Lower lobe of right lung (tissue), 2 donors: ENCODE results near the gene HOXD9. TPM values are rescaled to one million over a fixed set of nuclear protein-coding genes. Genes with fewer than 3 reads are reported as not detected.
A peak's percentile ranks its signal among the peaks of the same experiment; 100 is the strongest.

Experiments used
- ATAC-seq, 2 donors: fragments of 200-7000 bp; cut with Tn5 transposase; one replicate each; pipeline ENCODE4 v1.9.1; 2020 to 2022; ENCODE audit warnings: mild to moderate bottlenecking in 2 of 2, moderate library complexity in 2 of 2
- DNase-seq: peaks from one replicate; pipeline ENCODE4 v3.0.0-alpha.2; 2020
- H3K27ac ChIP-seq: fragments of 200-600 bp; one replicate; pipeline ENCODE4 v1.8.0; 2022
- H3K27me3 ChIP-seq: fragments of 200-600 bp; one replicate; pipeline ENCODE4 v1.8.0; 2022; ENCODE audit warnings: low read depth
- H3K36me3 ChIP-seq: fragments of 200-600 bp; one replicate; pipeline ENCODE4 v1.8.0; 2022; ENCODE audit warnings: mild to moderate bottlenecking
- H3K4me1 ChIP-seq: fragments of 200-600 bp; one replicate; pipeline ENCODE4 v1.8.0; 2022
- H3K4me3 ChIP-seq: fragments of 200-600 bp; one replicate; pipeline ENCODE4 v1.8.0; 2022; ENCODE audit warnings: mild to moderate bottlenecking
- H3K9me3 ChIP-seq: fragments of 200-600 bp; one replicate; pipeline ENCODE4 v1.8.0; 2022
- intact Hi-C: fragments of 100-400 bp; cut with DNase I; formaldehyde crosslinking; loops from one replicate; pipeline ENCODE4 v1.11.0; 2022
- total RNA-seq: library from RNA; stranded (reverse); fragmentation: NEBNext Ultra II Directional; extraction: Animal tissue kit (Norgen Biotek cat#: 25700); gene quantifications from one replicate; pipeline ENCODE4 v1.2.1, GENCODE V29; 2021
- TF ChIP-seq, protein P1 (sequence below): fragments of 200-600 bp; IDR thresholded peaks from one replicate; pipeline ENCODE4 v1.8.0; 2022; ENCODE audit warnings: antibody characterized with exemption, mild to moderate bottlenecking
- donor health status: DM: no; HTN: yes; CAD: no; lungs with severe emphysema.

The HOXD9 gene
- total RNA-seq, 1 donor from 2014 or later: 0.86 TPM

DNA sequence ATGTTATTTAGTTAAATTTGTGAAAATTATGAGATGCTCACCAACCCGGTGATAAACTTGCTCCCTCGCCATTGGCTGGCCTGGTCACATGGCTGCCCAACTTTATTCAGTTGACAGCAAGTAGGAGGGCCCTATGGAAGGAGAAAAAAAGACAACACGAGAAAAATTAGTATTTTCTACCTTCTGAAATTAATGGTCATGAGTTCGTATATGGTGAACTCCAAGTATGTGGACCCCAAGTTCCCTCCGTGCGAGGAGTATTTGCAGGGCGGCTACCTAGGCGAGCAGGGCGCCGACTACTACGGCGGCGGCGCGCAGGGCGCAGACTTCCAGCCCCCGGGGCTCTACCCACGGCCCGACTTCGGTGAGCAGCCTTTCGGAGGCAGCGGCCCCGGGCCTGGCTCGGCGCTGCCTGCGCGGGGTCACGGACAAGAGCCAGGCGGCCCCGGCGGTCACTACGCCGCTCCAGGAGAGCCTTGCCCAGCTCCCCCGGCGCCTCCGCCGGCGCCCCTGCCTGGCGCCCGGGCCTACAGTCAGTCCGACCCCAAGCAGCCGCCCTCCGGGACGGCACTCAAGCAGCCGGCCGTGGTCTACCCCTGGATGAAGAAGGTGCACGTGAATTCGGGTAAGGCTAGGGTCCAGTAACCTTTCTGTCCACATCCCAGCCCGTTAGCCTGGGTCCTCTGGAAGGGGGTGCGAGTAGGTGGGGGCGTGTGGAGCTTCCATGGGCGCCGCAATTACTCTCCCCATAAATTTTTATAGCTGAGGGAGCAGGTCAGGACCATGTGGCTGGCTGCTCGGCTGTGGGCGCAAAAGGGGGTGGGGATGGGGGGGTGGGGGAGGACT, 29.1 kb downstream of the HOXD9 start, which contains the start of gene HOXD4:
HOXD4 (plus strand) TSS at position 109 of the 846 bp plus-strand sequence; CDS start at position 193, 84 bp downstream.
- peaks cover 100% of the 10 kb centered on the region for H3K27me3 ChIP-seq
- H3K4me3 ChIP-seq: no peak within 1 kb of the TSS
- no peak within 1 kb of the TSS for H3K27ac ChIP-seq
- ATAC-seq (peak in 1 of 2 donors; percentile 7), DNase-seq (no peak)
- no peaks in the 10 kb centered on the region for H3K36me3 ChIP-seq
- peaks cover 10% of the 10 kb centered on the region for H3K4me1 ChIP-seq
- TF ChIP-seq, protein P1, sequence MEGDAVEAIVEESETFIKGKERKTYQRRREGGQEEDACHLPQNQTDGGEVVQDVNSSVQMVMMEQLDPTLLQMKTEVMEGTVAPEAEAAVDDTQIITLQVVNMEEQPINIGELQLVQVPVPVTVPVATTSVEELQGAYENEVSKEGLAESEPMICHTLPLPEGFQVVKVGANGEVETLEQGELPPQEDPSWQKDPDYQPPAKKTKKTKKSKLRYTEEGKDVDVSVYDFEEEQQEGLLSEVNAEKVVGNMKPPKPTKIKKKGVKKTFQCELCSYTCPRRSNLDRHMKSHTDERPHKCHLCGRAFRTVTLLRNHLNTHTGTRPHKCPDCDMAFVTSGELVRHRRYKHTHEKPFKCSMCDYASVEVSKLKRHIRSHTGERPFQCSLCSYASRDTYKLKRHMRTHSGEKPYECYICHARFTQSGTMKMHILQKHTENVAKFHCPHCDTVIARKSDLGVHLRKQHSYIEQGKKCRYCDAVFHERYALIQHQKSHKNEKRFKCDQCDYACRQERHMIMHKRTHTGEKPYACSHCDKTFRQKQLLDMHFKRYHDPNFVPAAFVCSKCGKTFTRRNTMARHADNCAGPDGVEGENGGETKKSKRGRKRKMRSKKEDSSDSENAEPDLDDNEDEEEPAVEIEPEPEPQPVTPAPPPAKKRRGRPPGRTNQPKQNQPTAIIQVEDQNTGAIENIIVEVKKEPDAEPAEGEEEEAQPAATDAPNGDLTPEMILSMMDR: no peak
- H3K9me3 ChIP-seq: no peaks in the 10 kb centered on the region
- intact Hi-C loops: no loop called here

DNA sequence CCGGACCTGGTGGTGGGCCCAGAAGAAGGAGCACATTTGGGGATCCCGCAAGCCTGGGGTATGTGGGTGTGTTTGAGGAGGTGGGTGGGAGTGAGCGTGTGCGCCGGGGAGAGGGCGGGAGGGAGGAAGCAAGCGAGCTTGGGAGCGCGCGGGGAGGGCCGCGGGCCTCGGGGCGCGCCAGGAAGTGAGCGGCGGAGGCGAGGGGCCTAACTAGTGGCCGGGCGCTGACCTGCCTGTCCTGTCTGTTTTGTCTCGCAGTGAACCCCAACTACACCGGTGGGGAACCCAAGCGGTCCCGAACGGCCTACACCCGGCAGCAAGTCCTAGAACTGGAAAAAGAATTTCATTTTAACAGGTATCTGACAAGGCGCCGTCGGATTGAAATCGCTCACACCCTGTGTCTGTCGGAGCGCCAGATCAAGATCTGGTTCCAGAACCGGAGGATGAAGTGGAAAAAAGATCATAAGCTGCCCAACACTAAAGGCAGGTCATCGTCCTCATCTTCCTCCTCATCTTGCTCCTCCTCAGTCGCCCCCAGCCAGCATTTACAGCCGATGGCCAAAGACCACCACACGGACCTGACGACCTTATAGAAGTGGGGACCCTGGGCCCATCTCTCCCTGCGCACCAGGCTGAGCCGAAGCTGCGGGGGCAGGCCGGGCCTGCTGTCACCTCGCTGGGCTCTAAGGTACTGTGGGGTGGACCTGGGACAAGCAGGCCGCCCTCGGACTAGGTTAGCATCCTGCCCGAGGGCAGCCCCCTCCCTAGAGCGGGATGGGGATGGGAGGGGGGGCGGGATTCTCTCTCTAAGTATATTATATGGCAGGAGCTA, 30.0 kb downstream of the HOXD9 start:
- DNase-seq: no peak
- H3K4me3 ChIP-seq: no peak overlapping the region

DNA sequence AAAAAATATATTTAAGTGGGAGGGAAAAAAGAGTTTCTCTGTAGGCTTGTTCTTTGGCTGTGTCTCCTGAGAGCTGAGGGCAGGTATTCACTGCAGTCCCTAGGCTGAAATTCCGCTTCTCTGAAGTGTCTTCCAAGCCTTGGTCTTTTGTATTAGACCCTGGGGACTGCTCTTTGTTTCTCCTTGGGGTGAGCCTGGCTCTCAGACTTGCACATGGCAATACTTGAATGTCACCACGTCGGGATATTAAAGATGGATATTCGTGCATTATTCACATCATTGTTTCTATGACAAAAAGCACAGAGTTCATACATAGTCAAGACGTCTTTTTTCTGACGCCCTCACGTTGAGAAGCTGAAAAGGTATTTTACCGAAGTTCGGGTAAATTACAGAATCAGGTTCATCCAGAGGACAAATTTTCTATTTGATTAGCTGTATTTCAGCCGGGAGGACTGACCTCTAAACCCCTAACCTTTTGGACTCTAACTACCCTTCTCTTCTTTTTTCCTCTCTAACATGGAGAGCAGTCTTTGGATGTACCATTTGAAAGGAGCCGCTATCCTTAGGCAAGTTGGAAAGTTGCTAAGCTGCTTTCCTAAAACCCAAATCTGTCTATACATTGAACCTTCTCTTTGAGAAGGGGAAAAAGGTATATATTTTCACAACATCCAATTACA, 32.2 kb downstream of the HOXD9 start:
- Histone ChIP-seq H3K4me3 (no peak overlapping the region), H3K36me3 (no peaks in the 10 kb centered on the region), H3K27me3 (peaks cover 100% of the 10 kb centered on the region), H3K4me1 (peaks cover 25% of the 10 kb centered on the region), H3K9me3 (no peaks in the 10 kb centered on the region), H3K27ac (no peak overlapping the region)
- intact Hi-C loops: no loop called here
- no peak for ATAC-seq
- no peak for DNase-seq
- TF ChIP-seq, protein P1: no peak

More for the DNA sequence above, 30.0 kb downstream of the HOXD9 start:
- intact Hi-C loops: no loop called here
- no peak overlapping the region for H3K27ac ChIP-seq
- TF ChIP-seq, protein P1: no peak
- no peaks in the 10 kb centered on the region for H3K36me3 ChIP-seq
- no peak for ATAC-seq
- peaks cover 14% of the 10 kb centered on the region for H3K4me1 ChIP-seq
- peaks cover 100% of the 10 kb centered on the region for H3K27me3 ChIP-seq
- H3K9me3 ChIP-seq: no peaks in the 10 kb centered on the region

DNA sequence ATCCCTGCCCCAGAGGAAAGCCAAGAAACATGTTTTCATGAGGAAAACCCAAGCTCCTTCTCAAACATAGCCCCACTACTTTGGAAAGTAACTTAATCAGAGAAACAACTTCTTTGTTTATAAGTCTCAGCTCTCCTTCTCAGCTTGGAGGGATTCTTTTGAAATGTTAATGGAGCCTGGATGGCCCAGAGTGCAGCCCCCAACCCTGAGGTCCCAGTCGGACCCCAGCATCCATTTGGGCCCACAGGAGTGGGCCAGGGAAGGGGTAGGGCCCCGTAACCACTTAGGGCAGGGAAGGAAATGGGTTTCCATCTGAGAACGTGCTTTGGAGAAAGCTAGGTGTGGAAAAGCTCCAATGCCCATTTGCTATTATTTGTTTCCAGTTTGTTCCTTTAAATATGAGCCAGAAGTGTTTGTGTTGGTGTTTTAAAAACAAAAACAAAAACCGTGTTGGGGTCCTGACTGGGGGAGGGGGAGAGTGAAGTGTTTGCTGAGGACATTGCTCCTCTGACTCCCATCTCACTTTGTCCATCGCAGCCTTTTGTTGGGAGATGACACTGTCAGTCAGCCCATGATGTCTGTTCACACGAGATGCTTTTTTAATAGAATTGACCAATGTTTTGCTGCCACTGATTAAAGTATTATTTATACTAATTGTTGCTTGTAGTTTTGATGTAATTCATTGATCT, 33.0 kb downstream of the HOXD9 start:
- intact Hi-C loops: no loop called here
- H3K36me3 ChIP-seq: no peaks in the 10 kb centered on the region
- TF ChIP-seq, protein P1: no peak
- no peaks in the 10 kb centered on the region for H3K9me3 ChIP-seq
- peaks cover 100% of the 10 kb centered on the region for H3K27me3 ChIP-seq
- no peak overlapping the region for H3K27ac ChIP-seq
- DNase-seq (no peak), ATAC-seq (no peak)
- H3K4me1 ChIP-seq: peaks cover 33% of the 10 kb centered on the region
- no peak overlapping the region for H3K4me3 ChIP-seq
